Measurements from ENCODE around the gene P2RY13.

Gene P2RY13

DNA sequence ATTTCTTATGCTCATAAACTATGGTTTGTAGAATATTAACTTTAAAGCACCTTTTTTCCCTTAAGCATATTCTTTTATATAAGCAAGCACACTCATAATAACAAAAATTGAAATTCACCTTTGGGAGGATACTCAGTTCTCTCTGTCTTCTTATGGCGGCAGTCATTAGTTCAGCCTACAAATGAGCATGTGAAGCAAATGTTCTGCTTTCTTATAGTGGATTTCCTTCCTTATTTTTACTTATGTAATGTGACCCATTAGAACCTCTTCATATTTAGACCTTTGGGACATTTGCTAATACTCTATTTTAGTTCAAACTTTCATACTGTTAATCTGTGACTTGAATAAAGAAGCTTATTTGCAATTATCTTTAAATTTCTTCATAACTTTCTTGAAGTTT, at the start of gene P2RY13:
Gene P2RY13, minus strand, starts transcription at position 187 of the 400 bp plus-strand sequence. Its CDS starts 21 bp downstream, at position 166.
- DNase-seq (ENCODE audit: low spot score): no peak

DNA sequence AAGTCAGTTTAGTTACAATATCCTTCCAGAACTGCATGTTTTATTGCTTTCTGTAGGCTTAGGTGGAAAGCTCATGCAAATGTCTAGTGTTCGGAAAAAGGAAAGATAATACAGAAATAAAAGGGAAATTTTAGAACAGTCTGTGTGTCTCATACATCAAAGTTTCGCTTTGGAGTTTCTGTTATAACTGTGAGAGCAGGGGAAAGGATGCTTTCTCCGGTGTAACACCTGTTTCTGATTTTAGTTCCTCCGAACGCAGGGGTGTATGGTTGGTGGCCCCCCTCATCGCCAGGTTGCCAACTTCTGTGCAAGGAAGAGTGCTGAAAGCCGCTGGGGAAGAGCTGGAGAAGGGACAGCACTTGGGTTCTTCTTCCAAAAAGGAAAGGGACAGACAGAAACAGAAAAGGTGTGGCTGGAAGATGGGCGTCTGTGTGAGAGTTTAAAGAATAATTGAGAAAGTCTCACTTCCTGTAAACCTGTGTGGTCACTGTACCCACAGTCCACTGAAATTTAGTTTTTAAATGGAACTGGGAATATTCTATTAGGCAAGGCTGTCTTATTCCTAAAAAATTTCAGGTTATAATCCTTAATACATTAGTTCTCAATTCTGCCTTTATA, 48.5 kb upstream of the P2RY13 start:
- no peak for DNase-seq (ENCODE audit: low spot score)

DNA sequence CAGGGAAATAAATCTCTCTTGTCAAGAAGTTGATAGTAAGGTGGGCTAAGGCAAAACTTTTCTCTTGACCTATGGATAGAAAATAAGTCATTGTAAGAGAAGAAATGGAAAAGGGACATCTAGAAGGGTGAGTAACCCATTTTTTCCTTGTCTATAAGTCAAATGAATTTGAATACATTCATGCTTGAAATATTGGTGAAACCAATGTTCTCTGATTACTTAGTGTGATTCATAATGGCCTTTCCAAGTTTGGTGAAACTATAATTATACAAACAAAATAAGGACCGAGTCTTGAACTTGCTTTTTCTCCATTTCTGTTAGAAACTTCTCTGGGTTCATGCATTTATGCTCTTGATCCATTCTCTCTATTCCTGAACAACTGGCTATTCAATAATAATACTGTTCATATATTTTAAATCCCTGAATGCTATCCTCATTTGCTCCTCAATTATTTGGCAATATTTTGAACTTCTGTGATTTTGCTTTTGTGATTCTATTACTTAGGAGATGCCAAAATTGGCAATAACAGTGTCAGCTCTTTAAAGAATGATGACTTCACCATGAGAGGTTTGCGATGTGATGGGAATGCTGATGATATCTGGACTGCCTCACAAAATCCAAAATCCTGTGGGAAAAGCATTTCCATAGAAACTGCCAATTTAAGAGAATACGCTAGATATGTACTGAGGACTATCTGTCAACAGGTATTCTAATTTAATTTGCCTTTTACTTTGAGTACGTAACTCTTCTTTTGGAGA, 42.9 kb upstream of the P2RY13 start:
- peak; percentile 10 for DNase-seq (ENCODE audit: low spot score)

DNA sequence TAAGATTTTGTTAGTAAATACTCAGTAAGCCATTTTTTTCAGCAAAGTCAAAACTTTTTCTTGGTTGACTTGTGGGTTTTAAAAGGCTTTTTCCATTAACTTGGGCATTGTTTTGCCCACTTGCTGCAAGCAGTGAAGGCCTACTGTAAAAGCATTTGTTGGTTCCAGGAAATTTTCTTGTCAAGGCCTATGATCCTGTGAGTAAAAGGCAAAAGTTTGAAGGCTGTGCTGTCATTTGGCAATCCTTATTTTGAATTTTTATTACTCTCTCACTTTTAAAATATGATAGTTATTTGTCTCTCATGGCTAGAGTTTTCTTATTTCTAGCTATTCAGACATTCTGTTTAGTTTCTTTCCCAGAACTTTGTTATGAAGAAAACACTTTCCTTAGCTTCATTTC, 42.2 kb upstream of the P2RY13 start:
- DNase-seq (ENCODE audit: low spot score): peak; percentile 9

DNA sequence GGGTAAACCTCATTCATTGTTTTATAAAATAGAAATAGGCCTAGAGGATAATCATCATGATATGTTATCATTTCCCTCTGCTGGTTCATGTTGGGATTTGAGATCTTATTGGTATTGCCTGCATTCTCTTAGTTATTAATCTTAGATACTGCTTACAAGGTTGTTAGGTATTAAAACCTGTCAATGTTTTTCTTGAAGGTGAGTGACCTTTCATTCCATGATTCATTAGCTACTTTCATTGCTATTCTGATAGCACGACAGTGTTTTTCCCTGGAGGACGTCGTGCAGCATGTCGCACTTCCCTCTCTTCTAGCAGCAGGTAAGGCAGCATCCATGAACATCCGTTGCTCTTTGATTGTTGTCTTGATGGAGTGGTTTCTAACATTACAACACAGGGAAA, 38.1 kb upstream of the P2RY13 start:
- DNase-seq (ENCODE audit: low spot score): no peak

DNA sequence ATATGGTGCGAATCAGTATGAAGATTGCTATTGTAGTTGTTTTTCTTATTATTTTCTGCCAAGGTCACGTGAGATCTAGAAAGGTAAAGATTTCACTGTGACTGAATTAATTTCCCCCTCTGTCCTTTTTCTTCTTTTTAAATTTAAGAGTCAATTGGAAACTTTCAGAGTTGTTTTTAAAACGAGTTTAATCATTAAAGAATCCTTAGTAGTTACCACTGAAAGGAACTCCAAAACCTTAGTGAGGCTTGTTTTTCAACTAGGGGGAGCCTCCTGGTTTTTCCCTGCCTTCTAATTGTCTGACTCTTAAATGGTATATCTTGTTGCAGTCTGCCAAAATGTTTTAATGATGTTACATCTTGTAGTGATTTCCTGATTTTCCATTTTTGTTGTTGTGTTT, 37.6 kb upstream of the P2RY13 start:
- no peak for DNase-seq (ENCODE audit: low spot score)

DNA sequence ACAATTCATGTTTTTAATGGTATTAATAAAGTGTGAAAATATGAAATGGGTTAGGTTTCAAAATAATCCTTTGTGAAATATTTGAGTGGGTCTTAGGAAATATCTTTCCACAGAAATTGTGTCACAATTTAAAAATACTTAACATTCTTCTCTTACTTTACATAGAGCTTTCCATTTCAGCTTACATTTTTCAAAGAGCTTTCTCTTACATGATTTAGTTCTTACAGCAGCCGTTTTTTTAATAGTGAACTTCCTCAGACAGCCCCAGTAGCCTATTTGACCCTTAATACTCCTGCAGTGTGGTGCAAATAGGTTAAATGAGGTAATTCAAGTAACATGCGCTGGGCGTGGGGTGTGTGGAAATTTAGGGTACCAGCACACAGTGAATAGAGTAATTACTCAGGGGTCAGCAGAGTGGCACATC, 33.4 kb upstream of the P2RY13 start:
- peak; percentile 8 for DNase-seq (ENCODE audit: low spot score)

DNA sequence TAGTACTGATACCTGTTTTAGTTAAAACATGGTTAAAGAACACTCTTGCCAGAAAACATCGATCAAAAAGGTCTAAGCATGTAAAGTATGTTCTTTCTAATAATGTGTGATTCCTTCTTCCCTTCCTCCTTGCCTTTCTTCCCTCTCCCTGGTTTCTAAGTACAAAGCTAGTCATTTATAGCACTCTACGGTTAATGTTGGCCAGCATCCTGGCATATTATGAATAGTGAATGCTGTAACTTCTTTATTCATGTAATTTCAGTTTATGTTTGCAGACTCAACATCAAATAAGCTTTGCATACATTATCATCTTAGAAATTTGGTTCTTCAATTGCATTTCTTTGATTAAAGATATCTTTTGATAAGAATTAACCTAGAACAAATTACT, 28.1 kb upstream of the P2RY13 start:
- DNase-seq (ENCODE audit: low spot score): no peak

DNA sequence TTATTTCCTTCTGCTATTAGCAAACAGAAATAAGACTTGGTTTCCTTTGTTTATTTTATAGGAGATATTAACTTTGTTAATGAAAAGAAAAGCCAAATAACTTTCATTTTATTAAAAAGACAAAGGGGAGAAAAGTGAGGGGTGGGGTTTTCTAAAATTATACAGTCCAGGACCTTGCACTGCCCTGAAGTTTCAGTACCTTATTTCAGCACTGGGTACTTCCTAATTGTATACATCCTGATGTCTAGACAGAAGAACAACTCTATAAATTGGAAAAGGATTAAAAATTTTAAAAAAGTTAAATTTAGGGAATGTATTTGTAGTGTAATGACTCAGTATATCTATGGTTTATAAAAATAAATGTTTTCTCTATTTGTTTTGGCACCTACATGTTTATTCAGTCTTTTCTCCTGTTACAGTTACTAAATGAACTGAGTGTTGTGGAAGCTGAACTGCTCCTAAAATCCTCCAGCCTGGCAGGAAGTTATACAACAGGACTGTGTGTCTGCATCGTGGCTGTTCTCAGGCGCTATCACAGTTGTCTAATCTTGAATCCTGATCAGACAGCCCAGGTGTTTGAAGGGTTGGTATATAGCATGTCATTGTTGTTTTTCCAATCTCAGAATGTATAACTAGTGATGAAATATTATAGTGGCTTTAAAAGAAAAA, 27.6 kb upstream of the P2RY13 start:
- DNase-seq (ENCODE audit: low spot score): no peak

DNA sequence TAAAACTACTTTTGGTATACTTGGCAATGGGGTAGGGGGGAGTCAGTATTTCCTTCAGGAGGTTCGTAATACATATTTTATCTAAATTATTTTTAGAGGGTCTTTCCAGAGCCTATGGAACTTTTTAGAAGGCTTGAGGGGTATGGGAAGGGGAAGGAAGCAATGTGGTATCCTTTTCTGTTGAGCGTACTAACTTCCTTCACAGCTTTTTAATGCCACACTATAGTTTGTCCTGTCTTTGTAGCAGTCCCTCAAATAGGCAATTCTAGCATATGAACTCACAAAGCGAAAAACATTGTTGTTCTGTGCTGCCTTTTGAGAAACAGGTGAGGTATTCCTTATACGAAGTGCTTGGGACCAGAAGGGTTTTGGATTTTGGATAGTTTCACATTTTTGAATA, 22.3 kb upstream of the P2RY13 start:
- DNase-seq (ENCODE audit: low spot score): no peak

DNA sequence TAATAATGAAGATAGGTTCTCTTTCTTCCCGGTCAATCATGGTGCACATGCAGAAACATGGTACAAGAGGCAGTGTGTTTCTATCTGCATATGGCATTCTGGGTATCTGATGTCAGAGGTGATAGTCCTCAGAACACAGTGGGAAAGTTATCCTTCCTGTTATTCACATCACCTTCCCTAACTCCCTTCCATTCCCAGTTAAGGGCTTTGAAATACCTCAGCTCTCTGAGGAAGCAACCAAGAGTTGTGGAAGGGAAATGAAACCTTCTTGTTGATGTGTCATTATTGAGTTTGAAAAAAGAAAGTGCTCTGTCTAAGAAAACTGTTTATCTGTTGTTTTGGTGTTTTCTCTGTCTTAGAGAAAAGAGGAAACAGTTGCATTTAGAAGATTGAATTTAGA, 21.9 kb upstream of the P2RY13 start:
- DNase-seq (ENCODE audit: low spot score): no peak

DNA sequence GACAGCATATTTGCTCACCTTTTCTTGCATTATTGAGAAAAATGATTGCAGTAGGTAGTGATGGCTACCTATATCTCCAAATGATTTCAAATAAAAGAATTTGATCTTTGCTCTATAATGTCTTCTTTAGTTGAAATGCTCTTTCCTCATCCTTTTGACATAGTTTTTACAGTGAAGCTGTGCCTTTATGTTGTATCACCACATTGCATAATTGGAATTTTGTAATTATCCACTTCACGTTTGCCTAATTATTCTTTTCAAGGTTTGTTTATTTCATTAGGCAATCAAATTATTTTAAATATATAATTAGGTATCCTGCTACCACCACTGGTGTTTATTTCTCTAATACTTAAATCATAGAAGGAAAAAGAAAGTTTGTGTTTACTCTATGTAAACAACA, 21.3 kb upstream of the P2RY13 start:
- DNase-seq (ENCODE audit: low spot score): no peak

DNA sequence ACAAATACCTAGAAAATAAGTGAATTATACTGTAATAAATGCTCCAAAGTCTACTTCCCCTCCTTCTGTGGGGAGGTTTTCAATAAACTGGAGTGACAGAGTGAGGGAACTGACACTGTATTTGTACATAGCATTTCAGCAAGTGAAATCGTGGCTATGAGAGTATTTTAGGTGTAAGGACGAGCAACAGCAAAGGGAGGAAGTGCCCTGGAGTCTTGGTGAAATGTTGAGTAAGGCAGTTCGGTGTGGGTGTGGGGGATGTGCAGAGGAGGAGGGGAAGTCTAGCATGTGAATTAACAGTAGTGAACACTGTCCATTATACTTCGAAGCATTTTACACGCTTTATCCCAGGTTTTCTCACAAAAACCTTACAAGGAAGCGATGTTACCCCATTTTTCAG, 18.1 kb upstream of the P2RY13 start:
- no peak for DNase-seq (ENCODE audit: low spot score)

DNA sequence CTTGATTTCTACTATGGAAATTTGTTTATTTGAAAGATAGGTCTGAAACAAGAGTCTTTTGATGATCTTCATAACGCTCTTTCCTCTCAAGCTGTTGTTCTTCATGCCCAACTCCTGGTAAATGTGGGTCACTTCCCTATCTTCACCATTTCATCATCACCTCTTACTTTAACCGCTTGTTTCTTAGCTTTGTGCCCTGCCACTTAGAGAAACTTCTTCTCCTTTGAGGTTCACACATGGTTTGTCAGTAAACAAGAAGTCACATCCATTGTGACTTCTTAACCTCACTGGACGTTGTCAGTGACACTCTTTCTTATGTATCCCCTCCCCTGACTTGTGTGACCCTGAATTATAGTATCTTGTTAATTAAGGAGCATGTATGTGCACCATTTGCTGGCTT, 16.9 kb upstream of the P2RY13 start:
- DNase-seq (ENCODE audit: low spot score): no peak

DNA sequence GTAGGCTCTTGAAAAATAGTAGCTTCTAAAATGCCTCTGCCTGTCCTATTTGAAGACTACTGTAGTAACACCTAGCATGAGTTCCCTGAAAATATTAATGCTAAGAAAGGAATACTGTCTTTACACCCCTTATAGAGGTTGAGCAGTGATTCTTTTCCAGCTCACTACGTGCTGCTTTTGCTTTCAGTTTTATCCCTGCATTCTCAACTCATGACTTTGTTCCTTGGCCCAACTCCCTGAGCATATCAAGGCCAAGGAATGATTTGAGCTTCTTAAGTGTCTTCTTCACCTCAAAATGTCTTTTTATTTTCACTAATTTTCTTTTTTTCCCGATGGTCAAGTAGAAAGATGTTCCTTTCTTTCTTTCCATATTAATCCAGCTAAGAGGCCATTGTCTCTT, 16.5 kb upstream of the P2RY13 start:
- peak; percentile 54 for DNase-seq (ENCODE audit: low spot score)

DNA sequence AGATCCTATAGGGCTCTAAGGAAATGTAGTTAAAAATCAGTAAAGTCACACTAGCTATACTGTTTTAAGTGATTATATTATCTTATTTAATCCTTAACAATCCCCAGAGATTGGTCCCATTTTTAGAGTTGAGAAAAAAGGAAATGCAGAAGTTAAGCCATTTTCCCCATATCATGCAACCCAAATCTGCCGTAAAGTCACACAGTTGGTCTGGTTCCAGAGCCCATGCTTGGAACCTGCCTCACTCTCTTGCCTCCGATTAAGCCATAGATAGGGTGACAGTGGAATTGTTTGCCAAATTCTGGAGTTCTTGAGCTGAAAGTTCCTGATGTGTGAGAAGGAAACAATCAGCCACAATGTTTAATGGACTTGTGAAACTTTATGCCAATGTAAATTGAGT, 2.3 kb upstream of the P2RY13 start:
- DNase-seq (ENCODE audit: low spot score): no peak

DNA sequence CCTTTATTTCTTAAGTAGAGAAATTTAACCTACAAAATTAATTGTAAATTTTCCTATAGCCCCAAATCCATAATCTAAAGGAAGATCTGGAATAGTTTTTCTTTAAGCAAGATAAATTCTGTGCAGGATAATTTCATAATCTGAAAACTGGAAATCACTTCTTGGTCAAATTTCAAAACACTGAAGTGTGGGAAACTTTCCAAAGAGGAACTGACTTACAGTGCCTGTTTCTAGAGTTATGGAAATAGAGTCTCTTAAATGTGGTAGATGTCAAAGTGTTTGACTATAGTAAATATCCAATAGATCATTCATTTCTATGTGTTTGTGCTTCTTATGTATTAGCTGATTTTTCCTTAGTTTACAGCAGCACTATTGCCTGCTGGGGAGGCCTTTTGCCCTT, 1.6 kb upstream of the P2RY13 start:
- no peak for DNase-seq (ENCODE audit: low spot score)

DNA sequence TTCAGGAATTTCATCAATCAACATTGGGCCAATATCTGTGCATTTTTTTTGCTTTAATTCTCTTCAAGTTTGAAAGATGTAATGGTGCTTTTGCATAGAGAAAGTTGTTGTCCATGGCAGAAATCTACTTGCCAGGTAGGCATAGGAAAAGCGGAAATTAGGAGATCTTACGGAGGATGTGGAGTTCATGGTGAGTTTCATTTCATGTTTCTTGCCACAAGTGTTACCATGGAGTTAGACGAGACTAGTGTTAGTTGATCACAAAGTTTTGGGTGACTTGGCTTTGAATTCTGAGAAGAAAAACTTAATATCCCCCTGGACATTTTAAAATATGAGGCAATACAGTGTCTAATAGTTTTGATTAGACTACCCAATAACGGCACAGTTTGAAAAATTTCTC, 1.0 kb upstream of the P2RY13 start:
- no peak for DNase-seq (ENCODE audit: low spot score)

DNA sequence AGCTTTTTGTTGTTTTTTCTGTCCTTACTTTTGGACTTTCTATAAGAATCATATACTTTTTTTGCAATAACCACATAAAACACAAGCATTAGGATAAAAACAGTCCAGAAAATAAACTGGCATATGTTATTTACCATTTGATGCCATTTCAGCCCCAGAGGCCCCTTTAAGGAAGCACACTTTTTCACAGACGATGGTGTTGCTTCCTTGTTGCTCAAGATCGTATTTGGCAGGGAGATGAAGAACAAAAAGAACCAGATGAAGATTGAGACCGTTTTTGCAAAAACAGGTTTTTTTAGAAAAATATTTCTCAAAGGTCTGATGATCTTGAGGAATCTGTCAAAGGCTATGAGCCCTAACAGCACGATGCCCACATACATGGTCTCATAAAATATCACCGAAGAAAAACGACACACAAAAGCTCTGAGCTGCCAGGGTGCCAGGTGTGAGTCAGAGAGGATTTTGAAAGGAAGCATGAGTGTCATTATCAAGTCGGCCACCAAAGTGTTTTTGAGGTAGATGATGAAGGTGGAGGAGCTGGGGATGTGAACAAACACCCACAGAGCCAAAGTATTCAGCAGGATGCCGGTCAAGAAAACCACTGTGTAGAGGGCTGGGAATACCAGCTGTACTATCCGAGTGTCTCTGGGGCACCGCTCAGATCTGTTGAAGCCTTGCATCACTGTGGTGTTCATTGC, 902 bp downstream of the P2RY13 start:
- peak; percentile 11 for DNase-seq (ENCODE audit: low spot score)

DNA sequence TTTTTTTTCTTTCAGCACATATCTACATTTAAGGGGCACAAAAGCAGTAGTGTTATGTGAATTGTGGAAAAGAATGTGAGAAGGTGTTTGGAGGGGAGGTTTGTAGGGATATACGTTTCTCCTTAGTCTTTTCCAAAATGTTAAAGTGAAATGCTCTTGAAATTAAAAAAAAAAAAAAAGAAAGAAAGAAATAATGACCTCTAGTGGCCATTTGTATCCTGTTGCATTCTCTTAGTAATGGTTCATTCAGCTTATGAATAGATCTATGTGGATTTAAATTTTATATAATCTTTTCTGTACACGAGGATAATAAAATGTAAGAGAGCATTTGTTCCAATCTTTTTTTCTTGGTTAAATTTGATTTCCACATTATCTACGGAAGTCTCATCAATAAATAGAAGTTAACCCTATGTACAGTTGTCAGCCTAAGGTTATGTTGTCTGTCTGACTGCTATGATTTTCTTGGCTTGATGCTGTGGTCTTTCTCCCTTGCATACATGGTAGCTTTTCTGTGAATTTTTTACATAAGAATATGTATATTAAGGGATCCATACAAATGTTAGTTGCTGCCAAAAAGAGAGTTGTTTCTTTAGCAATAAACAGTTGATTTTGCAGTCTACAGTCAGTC, 1.7 kb downstream of the P2RY13 start:
- peak; percentile 40 for DNase-seq (ENCODE audit: low spot score)

DNA sequence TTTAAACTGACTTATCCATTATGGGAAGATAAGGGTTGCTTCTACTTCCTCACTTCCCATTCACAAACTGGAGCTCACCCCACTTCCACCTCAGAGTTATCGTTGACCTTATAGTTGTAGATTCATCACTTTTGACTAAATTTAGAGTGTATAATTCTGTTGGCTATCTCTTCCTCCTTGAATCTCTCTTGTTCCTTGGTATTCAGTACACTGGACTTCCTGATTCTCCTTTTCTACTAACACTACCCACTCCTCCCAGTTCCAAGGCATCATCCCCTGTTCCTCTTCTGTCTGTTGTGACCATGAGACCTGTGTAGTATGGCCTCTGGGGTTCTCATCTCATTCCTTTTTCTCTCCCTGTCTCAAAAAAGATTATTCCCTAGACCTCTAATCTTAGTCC, 6.8 kb downstream of the P2RY13 start:
- DNase-seq (ENCODE audit: low spot score): no peak

DNA sequence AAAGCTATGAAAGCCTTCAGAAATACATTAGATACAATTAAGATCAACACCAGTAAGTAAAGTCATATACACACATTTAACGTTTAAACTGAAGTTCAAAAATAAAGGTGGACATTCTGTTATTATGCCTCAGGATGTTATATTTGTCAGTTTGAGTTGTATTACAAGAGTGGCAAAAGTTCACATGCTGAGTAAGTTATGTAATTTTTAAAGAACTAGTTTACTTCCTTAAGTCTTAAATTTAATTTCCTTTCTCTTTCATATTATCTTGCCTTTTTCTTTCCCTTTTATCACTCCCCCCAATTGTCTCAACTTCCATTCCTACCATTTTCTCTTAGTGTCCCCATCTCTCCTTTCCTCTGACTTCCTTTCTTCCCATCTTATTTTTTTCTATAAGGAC, 7.8 kb downstream of the P2RY13 start:
- no peak for DNase-seq (ENCODE audit: low spot score)

Data from AG08395 (cell line).